T-cell (primary cell): ENCODE data around the gene AGT. TPM values are rescaled to one million over a fixed set of nuclear protein-coding genes. Genes with fewer than 3 reads are reported as not detected.

Source experiments
- ATAC-seq, 4 experiments: fragments of 200-7000 bp in 3 of 4; fragments of 150-1000 bp in 1 of 4; cut with Tn5 transposase; replicated peaks in 1 of 4; 1 replicate in 3 of 4; 2 replicates in 1 of 4; pipeline ENCODE4 v1.10.0; 2021; ENCODE audit warnings: moderate library complexity in 3 of 4, mild to moderate bottlenecking in 2 of 4, moderate number of reproducible peaks in 1 of 4
- CTCF ChIA-PET, 2 donors: fragments of 300-600 bp; sonication (Branson Sonifier 250); formaldehyde crosslinking; loops; one replicate each; lab custom pipeline; 2022; ENCODE audit warnings: antibody characterized with exemption in 2 of 2; lab: Charles Lee
- POLR2A ChIA-PET, 2 donors: fragments of 300-600 bp; sonication (Branson Sonifier 250); formaldehyde crosslinking; loops; one replicate each; lab custom pipeline; 2022; ENCODE audit warnings: antibody characterized with exemption in 2 of 2; lab: Charles Lee
- DNase-seq, 35 experiments: peaks; one replicate each; pipeline versions ENCODE4 v3.0.0 to v3.0.0-alpha.2; 2013 to 2023
- H3K27ac ChIP-seq: one replicate; pipeline ENCODE4 v1.5.1; 2013; ENCODE audit warnings: low read length
- H3K27me3 ChIP-seq, 2 experiments: replicated peaks in 1 of 2; 1 replicate in 1 of 2; 2 replicates in 1 of 2; pipeline versions ENCODE4 v1.6.1 to v1.7.0; 2013; ENCODE audit warnings: low read length in 1 of 2, mixed read lengths in 1 of 2; ENCODE audit not compliant: control insufficient read depth in 2 of 2, insufficient read depth in 2 of 2; ENCODE audit errors: extremely low read depth in 1 of 2
- H3K36me3 ChIP-seq, 2 donors: 1 replicate in 1 of 2; 2 replicates in 1 of 2; pipeline versions ENCODE4 v1.6.1 to v1.7.0; 2013; ENCODE audit warnings: low read length in 1 of 2; ENCODE audit not compliant: control insufficient read depth in 2 of 2, insufficient read depth in 1 of 2; ENCODE audit errors: extremely low read depth in 1 of 2
- H3K4me1 ChIP-seq, 2 experiments: 1 replicate in 1 of 2; 2 replicates in 1 of 2; pipeline versions ENCODE4 v1.6.1 to v1.7.0; 2013; ENCODE audit warnings: low read length in 2 of 2, mixed read lengths in 1 of 2; ENCODE audit not compliant: insufficient read depth in 2 of 2, control insufficient read depth in 1 of 2; ENCODE audit errors: extremely low read depth in 1 of 2
- H3K4me3 ChIP-seq, 2 donors: 1 replicate in 1 of 2; 2 replicates in 1 of 2; pipeline versions ENCODE4 v1.5.1 to v1.7.0; 2013; ENCODE audit warnings: mild to moderate bottlenecking in 2 of 2, low read length in 1 of 2, moderate library complexity in 1 of 2; ENCODE audit not compliant: control insufficient read depth in 1 of 2; ENCODE audit errors: extremely low read depth in 1 of 2
- H3K9me3 ChIP-seq: 2 replicates; pipeline ENCODE4 v1.7.0; 2013
- H3K27ac Mint-ChIP-seq, 2 donors: one replicate each; pipeline ENCODE4 v1.8.0; 2020 to 2021; ENCODE audit warnings: mild to moderate bottlenecking in 2 of 2, mixed read lengths in 2 of 2
- H3K27me3 Mint-ChIP-seq, 2 donors: one replicate each; pipeline ENCODE4 v1.8.0; 2021 to 2022; ENCODE audit warnings: mixed read lengths in 2 of 2
- H3K36me3 Mint-ChIP-seq: one replicate; pipeline ENCODE4 v1.8.0; 2021; ENCODE audit warnings: mixed read lengths
- H3K4me1 Mint-ChIP-seq, 3 donors: one replicate each; pipeline ENCODE4 v1.8.0; 2020 to 2022; ENCODE audit warnings: mixed read lengths in 3 of 3, mild to moderate bottlenecking in 1 of 3
- H3K4me3 Mint-ChIP-seq, 3 donors: one replicate each; pipeline ENCODE4 v1.8.0; 2020 to 2022; ENCODE audit warnings: mild to moderate bottlenecking in 3 of 3, mixed read lengths in 3 of 3, moderate library complexity in 3 of 3
- H3K9me3 Mint-ChIP-seq, 3 donors: one replicate each; pipeline ENCODE4 v1.8.0; 2020 to 2022; ENCODE audit warnings: mixed read lengths in 3 of 3
- WGBS: methylation state at CpG from one replicate; pipeline ENCODE4 v1.1.5; 2013; ENCODE audit warnings: missing lambda C conversion rate; ENCODE audit not compliant: insufficient coverage; 5-methylcytosine and 5-hydroxymethylcytosine counted together
- total RNA-seq, 35 experiments: library from RNA in 6 of 35; stranded (reverse) in 6 of 35; fragments of 120-200 nt in 1 of 35; gene quantifications; one replicate each; pipeline versions ENCODE4 v1.2.1 to v1.2.4 and lab custom pipeline; 2013 to 2026

AGT gene
- total RNA-seq, 5 donors from 2014 or later (not counting 1 experiment from before 2014, with no cell fraction given) = 0.92 to 1.5 (median 1.2) TPM; not detected in 2

GRCh38 chr1:230705289-230706019 lies 8.5 kb downstream of the AGT start:
- Histone ChIP-seq H3K27ac (no peak overlapping the region), H3K27me3 (peaks cover 0 to 18% of the 10 kb centered on the region in 2 experiments), H3K36me3 (no peaks in the 10 kb centered on the region), H3K4me1 (no peaks in the 10 kb centered on the region), H3K4me3 (no peak overlapping the region), H3K9me3 (no peaks in the 10 kb centered on the region)
- Mint-ChIP-seq H3K9me3 (no peaks in the 10 kb centered on the region), H3K27me3 (peaks cover 10 to 14% of the 10 kb centered on the region in 2 donors), H3K36me3 (no peaks in the 10 kb centered on the region), H3K27ac (no peak overlapping the region), H3K4me1 (peaks cover 0 to 2% (median 0%) of the 10 kb centered on the region in 3 donors), H3K4me3 (no peak overlapping the region)
- ChIA-PET POLR2A (no interaction called here), CTCF (no interaction called here)
- no peak for DNase-seq
- 95% methylated on average over 2 of the region's 18 CpGs for WGBS
- no peak for ATAC-seq

GRCh38 chr1:230704830-230705229 lies 9.1 kb downstream of the AGT start:
- Histone ChIP-seq H3K4me1 (no peaks in the 10 kb centered on the region), H3K4me3 (no peak overlapping the region), H3K27me3 (peaks cover 0 to 18% of the 10 kb centered on the region in 2 experiments), H3K9me3 (no peaks in the 10 kb centered on the region), H3K27ac (no peak overlapping the region), H3K36me3 (no peaks in the 10 kb centered on the region)
- Mint-ChIP-seq H3K36me3 (no peaks in the 10 kb centered on the region), H3K4me3 (no peak overlapping the region), H3K27me3 (peaks cover 14 to 15% of the 10 kb centered on the region in 2 donors), H3K27ac (no peak overlapping the region), H3K9me3 (no peaks in the 10 kb centered on the region), H3K4me1 (peaks cover 0 to 2% (median 0%) of the 10 kb centered on the region in 3 donors)
- CTCF ChIA-PET = no interaction called here
- POLR2A ChIA-PET = no interaction called here
- ATAC-seq = no peak
- no peak for DNase-seq
- 78% methylated on average over 5 of the region's 7 CpGs for WGBS

- Mint-ChIP-seq H3K27me3 (peaks cover 13% of the 10 kb centered on the region in 2 donors), H3K36me3 (no peaks in the 10 kb centered on the region), H3K27ac (no peak overlapping the region), H3K9me3 (no peaks in the 10 kb centered on the region), H3K4me1 (peaks cover 0 to 2% (median 0%) of the 10 kb centered on the region in 3 donors), H3K4me3 (no peak overlapping the region)
- Histone ChIP-seq H3K4me1 (no peaks in the 10 kb centered on the region), H3K27me3 (peaks cover 0 to 16% of the 10 kb centered on the region in 2 experiments), H3K36me3 (no peaks in the 10 kb centered on the region), H3K27ac (no peak overlapping the region), H3K9me3 (no peaks in the 10 kb centered on the region), H3K4me3 (no peak overlapping the region)
- no peak for DNase-seq
- ChIA-PET CTCF (no interaction called here), POLR2A (no interaction called here)
- no peak for ATAC-seq
- 83% methylated on average over 4 of the region's 8 CpGs for WGBS
Observed at GRCh38 chr1:230703679-230704385, 10.1 kb downstream of the AGT start.

GRCh38 chr1:230702934-230703678 lies 10.8 kb downstream of the AGT start:
- H3K36me3 Mint-ChIP-seq = no peaks in the 10 kb centered on the region
- ChIA-PET POLR2A (no interaction called here), CTCF (no interaction called here)
- DNase-seq (no peak), ATAC-seq (no peak)
- peaks cover 9 to 12% of the 10 kb centered on the region in 2 donors for H3K27me3 Mint-ChIP-seq
- Histone ChIP-seq H3K4me3 (no peak overlapping the region), H3K4me1 (no peaks in the 10 kb centered on the region), H3K27ac (no peak overlapping the region), H3K9me3 (no peaks in the 10 kb centered on the region), H3K36me3 (no peaks in the 10 kb centered on the region), H3K27me3 (peaks cover 0 to 20% of the 10 kb centered on the region in 2 experiments)
- peaks cover 0 to 2% (median 0%) of the 10 kb centered on the region in 3 donors for H3K4me1 Mint-ChIP-seq
- no peaks in the 10 kb centered on the region for H3K9me3 Mint-ChIP-seq
- WGBS = 86% methylated on average over 12 of the region's 14 CpGs
- H3K4me3 Mint-ChIP-seq = no peak overlapping the region
- no peak overlapping the region for H3K27ac Mint-ChIP-seq

- no peak overlapping the region for H3K4me3 ChIP-seq
- H3K4me1 ChIP-seq = no peaks in the 10 kb centered on the region
- WGBS = 85% methylated on average over 10 of the region's 19 CpGs
- H3K27ac ChIP-seq = no peak overlapping the region
- Mint-ChIP-seq H3K36me3 (no peaks in the 10 kb centered on the region), H3K27ac (no peak overlapping the region), H3K9me3 (no peaks in the 10 kb centered on the region), H3K4me1 (no peaks in the 10 kb centered on the region), H3K27me3 (peaks cover 8 to 9% of the 10 kb centered on the region in 2 donors), H3K4me3 (no peak overlapping the region)
- H3K9me3 ChIP-seq = no peaks in the 10 kb centered on the region
- DNase-seq (no peak), ATAC-seq (no peak)
- no peaks in the 10 kb centered on the region for H3K36me3 ChIP-seq
- ChIA-PET POLR2A (interaction anchor here in 1 of 2 donors (0.6 kb wide), 1 partner anchor 504 kb away, joined by 4 read pairs; no protein-coding TSS in a partner anchor), CTCF (no interaction called here)
- peaks cover 0 to 21% of the 10 kb centered on the region in 2 experiments for H3K27me3 ChIP-seq
Observed at GRCh38 chr1:230701895-230702768, 11.8 kb downstream of the AGT start.
